ENCODE data around the gene GNS.
A peak's percentile ranks its signal among the peaks of the same experiment; 100 is the strongest.

The GNS gene

DNA sequence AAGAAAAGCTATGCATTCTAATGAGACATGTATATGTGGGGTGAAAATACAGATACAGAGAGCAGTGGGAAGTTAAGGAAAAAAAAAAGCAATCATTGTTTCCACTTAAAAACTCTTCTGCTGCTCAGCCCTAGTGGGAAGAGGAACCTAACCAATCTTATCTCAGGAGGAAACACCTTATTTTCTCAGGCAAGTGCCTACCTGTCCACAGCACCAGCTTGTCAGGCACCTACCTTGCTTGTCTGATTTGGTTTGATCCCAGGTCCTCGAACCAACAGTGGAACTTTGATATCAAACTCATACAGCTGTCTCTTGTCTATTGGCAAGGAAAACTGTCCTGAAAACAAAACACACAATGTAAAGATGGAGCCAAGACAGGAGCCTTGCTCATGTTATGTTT is 22.4 kb downstream of the GNS start:
- DNase-seq (ENCODE audit: low read depth in 2 of 2): no peak

DNA sequence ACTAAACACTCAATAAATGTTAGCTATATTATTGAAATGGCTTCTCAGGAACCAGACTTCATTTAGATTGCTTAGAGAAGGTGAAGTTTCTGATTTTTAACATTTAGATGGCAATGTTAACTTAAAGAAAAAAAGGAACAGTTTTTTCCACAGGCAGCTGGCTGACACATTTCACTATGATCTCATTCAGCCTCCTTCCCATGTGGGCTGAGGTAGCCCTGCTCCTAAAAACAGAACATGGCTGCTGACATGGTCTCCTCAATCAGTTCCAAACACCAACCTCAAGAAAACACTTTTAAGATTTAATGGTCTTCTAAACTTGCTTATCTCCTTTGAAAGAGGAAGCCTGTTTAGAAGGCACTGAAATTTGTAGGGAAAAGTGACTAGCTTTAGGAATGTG is 23.8 kb downstream of the GNS start:
- no peak for DNase-seq (ENCODE audit: low read depth in 2 of 2)

DNA sequence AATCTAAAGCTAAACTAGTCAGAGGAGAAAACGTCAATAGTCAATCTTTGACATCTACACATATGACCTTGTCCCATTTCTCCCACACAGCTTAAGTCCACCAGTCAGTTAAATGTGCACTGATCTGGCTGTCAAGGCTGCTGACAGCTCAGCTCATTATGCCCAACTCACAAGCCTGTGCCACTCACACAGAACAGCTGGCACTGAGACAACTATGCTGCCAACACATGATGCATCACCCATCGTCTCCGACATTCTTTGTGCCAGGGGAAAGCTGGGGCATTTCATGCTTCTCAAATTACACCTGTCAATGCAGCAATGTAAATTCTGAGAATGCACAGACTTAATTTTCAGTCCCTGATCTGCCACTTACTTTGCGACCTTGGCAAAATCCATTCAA is 25.3 kb downstream of the GNS start:
- DNase-seq (ENCODE audit: low read depth in 2 of 2): no peak

DNA sequence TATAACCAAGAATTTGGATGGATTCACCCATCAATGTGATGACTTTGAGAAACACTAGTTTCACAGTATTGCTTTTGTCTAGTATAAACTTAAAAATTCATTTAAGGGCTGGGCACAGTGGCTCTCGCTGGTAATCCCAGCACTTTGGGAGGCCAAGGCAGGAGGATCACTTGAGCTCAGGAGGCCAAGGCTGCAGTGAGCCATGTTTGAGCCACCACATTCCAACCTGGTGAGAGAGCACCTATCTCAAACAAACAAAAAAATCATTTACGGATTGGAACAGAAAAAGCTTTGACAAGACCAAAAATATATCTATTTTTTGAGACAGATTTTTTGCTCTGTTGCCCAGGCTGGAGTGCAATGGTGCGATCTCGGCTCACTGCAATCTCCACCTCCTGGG is 27.5 kb downstream of the GNS start:
- DNase-seq (ENCODE audit: low read depth in 2 of 2): no peak

DNA sequence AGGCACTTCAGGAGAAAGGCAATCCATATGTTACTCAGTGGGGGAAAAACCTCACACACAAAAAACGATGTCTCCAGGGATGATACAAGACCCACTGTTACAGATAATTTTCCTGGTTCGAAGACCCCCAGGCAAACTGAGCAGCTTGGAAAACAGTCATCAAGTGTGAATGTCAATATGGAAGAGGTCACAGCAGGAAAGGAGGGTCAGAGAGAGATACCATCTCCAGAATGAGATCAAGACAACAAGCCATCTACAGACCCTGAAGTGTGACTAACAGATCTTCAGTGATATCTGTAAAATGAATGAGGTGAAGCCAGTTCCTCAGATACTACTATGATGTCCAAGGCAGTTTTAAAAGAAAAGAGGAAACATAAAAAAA is 28.6 kb downstream of the GNS start:
- no peak for DNase-seq (ENCODE audit: low read depth in 2 of 2)

DNA sequence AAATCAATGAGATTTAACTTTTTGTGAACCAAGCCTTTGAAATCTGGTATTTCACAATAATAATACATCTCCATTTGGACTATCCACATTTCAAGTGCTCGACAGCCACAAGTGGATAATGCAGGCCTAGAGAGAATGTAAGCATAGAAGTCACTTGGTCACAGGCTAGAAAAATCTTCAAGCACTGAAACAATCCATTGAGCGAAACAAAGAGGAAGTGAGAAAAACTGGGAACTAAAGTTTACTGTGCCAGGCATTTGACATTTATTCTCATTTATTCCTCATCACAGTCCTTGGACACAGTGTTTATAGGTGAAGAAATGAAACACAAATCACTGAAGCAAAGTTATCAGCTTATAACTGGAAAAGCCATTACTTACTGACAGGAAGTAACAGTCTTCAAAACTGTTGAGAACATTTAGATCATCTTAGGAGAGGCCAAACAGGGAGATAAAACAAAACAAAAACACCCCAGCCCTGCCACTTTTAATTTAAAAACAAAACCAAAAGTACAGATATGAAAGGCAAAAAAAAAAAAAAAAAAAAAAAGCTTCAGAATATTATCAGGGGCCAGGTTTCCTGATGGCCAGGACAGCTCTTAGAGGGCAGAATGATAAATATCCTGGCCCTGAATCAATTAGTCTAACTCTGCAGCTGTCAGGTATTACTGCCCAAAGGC is 29.2 kb downstream of the GNS start:
- DNase-seq (ENCODE audit: low read depth in 2 of 2): no peak

DNA sequence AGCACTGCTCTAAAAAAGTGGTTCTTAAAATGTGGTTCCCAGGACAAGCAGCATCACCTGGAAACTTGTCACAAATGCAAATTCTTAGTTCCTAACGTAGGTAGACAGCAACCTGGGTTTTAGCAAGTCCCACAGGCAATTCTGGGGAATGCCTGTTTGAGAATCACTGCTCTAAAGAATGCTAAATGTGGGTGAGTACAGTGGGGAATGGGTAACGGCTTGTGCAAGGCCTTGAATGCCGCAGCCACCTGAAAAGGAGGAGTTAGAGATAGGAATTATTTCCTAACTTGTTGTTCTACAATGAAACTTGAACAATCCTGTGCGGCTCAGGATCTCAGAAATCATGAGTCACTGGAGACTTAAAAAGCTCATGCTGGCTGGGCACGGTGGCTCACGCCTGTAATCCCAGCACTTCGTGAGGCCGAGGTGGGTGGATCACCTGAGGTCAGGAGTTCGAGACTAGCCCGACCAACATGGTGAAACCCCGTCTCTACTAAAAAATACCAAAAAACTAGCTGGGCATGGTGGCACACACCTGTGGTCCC is 34.9 kb downstream of the GNS start:
- no peak for DNase-seq (ENCODE audit: low read depth in 2 of 2)

DNA sequence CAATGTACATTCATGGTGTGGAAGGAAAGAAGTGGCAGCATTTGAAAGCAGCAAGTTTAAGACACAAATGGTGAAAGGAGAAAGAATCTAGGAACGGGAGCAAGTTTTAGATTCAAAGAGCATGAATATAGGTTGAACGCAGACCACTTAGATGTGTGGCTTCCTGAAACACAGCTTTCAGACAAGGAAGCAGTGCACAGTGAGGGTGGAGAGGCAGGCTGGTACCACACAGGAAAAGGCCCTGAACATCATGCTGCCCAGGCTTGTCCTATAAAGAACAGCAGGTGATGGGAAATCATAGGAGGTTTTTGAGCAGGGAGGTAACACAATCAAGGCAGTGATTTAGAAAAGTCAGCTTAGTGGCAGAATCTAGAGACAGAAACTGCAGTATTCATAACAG is 35.6 kb downstream of the GNS start:
- DNase-seq (ENCODE audit: low read depth in 2 of 2): no peak

DNA sequence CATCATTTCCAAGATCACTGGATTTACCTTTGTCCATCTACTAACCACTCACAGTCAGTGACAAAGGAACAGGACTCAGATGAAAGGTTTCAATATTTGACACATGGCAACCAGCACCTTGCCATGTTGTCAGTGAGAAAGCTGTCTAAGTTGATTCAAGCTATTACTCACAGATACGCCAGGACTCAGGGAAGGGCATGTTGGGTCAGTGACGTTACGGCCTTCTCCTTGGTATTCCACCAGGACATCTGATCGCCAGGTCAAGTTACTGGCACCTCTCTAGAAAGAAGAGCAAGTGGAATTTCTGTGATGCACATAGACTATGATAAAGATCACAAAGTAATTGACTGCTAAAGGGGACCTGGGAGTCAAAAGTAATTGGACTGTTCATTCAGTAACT is 36.4 kb downstream of the GNS start:
- no peak for DNase-seq (ENCODE audit: low read depth in 2 of 2)

DNA sequence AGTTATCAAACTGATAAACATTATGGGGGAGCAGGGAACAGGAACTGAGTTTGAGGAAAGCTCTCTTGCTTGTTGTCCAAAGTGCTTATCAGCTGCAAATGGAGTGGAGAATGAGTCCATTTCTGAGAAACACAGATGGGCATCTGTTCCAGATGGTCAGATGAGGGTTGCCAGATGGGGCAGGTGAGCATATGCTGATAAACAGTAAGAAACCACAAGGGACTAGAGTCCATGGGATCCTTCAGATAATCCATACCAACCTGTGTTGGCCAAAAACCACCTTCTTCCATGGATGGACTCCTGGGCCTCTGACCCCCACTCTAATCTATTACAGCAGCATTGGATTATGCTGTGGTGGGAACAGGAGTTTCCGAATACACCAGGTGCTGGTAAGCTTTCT is 38.3 kb downstream of the GNS start:
- no peak for DNase-seq (ENCODE audit: low read depth in 2 of 2)

DNA sequence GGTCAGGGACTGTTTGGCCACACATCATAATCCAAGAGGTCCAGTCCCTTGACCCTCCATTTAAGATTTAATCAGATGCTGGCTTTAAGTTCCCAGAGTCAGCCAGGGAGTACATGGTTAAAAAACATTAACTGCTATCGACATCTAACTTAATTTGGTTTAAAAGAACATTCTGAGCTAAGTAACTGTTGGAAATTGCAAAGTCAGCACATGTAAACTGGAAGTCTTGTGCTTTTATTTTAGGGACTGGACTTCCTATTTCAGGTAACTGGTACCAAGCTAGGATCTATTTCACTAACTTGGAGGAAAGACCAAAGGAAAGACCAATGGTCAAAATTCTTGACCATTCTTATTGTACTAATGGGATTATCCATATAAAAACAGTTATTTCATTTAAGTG is 40.6 kb downstream of the GNS start:
- DNase-seq (ENCODE audit: low read depth in 2 of 2): no peak

DNA sequence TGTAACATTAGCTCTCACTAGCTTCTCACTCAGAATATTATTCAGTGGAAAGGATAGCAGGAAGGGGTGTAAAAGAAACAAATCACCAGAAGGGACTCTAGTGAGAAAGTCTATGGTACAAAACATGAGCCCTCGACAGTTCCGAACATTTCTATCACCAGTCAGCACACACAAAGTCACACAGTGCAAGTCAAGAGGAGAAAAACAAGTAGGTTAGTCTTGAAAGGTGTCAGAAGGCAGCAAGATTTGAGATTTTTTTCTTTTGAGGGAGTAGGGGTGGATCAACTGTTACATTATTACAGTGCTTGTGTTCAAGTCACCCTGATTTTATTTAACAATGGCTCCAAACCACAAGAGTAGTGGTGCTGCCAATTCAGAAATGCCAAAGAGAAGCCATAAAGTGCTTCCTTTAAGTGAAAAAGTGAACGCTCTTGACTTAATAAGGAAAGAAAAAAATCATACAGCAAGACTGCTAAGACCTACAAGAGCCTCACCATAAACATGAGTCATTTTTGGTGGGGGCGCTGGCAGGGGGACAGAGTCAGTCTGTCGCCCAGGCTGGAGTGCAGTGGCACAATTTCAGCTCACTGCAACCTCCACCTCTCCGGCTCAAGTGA is 42.3 kb downstream of the GNS start:
- DNase-seq (ENCODE audit: low read depth in 2 of 2): no peak

DNA sequence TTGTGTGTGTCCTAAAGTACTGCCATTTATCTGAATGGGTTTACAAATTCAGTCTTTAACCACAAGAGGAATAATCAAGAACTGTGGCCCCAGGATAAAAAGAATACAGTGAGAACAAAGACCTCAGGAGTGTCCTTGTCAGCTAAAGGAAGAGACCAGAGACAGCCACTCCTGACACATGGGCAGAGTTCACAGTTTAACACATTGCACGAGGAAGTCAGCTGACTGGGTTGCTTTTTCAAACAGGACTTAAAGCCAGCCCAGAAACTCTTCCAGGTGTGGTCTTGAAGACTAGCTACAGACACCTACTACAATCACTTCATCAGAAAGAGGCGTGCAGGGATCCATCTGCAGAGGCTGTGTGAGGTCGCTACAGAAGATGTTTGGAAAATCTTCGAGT is 42.8 kb downstream of the GNS start:
- no peak for DNase-seq (ENCODE audit: low read depth in 2 of 2)

DNA sequence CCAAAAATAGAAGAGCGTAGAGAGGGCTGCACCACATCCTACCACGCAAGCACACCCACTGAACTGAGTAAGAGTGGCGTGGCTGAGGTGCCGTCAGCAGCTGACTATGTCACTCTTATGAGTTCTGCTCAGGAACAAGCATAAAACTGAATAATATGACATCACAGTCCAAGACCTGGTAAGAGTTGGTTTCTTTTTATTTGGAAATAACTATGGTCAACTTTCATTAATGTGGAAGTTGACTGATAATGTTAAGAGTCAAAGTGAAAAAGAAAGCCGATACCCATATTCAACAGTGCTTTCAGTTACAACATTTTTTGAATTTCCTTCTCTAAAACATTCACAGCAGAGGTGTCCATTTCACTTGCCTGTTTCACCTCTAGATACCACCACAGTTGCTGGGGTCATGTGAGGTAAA is 44.6 kb downstream of the GNS start:
- peak in 1 of 2 donors; percentile 15 for DNase-seq (ENCODE audit: low read depth in 2 of 2)

DNA sequence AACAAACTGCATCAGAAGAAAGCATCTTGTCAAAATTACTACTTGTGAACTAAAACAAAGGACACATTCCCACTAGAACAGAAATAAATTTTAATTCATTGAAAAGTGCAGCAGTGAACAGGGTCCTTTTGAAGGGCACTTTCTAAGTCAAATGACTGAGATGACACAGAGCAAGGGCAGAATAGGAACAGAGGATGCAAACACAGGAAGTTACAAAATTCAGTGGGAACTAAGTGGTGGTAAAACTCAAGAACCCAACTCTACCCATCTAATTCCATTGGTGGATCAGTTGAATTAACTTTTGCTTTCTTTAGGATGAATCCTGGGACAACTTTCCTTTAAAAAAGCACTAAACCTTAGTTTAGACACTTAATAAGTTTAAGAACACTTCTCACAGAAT is 45.8 kb downstream of the GNS start:
- DNase-seq (ENCODE audit: low read depth in 2 of 2): no peak

DNA sequence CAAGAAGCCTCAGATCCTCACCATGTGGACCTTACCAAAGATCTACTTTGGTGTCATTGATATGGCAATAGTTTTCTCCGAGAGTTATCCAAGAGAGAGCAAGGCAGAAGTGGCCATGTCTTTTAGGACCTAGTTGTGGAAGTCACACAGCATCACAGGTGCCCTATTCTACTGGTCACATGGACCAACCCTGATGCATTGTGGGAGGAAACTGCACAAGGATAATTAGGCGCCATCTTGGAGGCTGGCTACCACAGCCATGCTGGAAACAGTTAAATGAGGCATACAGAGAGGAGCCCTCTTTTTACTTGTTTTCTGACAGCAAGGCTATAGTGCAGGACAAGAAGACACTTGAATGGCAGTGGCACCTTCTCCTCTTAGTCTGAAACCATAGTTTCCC is 49.8 kb downstream of the GNS start:
- DNase-seq (ENCODE audit: low read depth in 2 of 2): no peak

DNA sequence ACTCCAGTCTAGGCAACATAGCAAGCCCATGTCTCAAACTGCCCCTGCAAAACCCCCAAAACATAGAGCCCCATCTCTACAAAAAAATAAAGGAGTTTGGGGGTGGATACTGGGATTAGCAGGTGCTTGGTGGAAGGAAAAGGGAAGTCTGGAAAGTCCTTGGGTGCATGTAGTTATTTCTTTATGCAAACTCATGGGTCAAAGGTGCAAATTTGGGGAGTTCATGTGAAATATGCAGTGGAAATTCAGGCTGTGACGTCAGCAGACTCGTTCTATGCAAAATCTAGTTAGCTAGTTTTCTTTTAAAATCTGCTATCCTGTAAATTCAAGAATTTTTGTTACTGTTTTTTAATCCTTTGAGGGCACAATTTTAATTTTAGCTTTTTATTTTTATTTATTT is 51.3 kb downstream of the GNS start:
- no peak for DNase-seq (ENCODE audit: low read depth in 2 of 2)

DNA sequence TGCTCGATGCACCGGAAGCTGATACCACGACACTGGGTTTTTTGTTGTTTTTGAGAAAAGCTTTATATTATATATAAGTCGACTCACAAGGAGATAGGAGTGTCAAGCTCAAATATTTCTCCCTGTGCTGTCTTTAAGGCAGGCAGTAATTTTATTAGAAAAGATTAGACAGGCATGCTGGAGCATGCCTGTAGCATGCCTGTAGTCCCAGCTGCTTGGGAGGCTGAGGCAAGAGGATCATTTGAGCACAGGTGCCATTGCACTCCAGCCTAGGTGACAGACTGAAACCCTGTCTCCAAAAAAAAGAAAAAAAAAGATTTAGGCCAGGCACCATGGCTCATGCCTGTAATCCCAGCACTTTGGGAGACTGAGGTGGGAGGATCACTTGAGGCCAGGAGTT is 51.8 kb downstream of the GNS start:
- DNase-seq (ENCODE audit: low read depth in 2 of 2): no peak

DNA sequence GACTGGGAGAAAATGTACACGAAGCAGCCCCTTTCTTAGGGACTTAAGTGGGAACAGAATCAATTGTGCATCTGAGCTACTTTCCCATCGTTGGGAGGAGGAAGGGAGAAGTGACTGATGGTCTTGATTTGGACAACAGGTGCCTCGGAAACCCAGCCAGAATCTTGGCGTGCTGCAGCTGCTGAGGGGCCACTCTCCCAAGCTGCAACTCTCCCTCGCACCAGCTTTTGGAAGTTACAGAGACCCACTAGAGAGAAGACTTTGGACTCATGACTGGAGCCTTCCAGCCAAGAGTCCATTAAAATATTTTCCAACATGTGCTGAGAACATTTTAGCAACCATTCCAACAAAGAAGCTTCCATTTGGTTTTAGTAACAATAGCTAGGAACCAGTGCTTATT is 52.3 kb downstream of the GNS start:
- no peak for DNase-seq (ENCODE audit: low read depth in 2 of 2)

DNA sequence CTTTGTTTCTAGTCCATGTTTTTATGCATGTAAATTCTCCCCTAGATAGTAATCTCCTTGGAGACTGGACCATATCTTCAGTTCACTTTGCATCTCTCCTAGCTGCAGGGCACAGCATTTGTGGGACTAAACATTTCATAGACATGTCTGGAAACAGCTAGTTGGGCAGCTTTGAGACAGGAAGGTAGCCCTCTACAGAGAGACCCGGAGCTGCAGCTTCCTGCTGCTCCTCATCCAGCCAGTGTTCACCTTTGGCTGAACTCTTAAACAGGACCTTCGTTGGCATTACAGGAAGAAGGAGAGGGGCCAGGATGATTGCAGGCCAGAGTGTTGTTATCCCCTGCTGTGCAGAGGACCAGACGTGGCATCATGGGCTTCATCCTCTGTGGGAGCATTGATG is 52.9 kb downstream of the GNS start:
- no peak for DNase-seq (ENCODE audit: low read depth in 2 of 2)

DNA sequence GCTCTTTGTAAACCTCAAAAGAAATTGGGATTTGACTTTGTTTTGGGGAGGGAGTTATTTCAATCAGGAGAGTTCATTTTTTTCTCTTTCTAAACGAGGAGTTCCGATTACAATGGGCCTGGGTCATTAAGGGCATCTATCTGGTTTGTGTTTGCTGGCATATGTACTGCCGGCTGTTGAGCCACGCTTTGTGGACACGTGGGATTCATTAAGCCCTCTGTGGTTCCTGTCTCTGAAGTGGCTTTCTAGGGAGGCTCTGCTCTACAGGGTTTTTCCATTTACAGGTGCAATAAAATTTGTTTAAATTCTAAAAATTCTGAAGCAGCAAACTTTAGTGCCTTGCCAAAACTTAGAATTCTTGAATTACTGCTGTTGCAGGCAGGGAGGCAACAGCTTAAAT is 57.9 kb downstream of the GNS start:
- DNase-seq (ENCODE audit: low read depth in 2 of 2): no peak

DNA sequence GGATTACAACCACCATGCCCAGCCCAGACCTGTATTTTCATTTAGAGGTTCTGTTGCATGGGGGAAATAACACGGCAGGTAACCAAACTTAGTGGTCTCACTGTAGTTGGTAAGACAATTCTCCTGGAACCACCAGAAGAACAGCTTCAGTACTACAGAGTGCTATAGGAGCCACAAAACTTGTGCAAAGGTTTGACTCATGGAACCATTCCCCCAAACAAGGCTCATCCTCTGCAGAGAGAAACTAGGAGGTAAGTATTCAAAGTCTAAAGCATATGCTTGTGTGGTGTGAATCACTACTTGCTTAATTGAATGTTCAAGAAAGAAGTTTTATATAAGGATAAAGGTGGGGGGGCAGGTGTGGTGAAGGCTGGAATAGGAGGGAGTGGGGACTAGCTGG is 58.7 kb downstream of the GNS start:
- DNase-seq (ENCODE audit: low read depth in 2 of 2): no peak

DNA sequence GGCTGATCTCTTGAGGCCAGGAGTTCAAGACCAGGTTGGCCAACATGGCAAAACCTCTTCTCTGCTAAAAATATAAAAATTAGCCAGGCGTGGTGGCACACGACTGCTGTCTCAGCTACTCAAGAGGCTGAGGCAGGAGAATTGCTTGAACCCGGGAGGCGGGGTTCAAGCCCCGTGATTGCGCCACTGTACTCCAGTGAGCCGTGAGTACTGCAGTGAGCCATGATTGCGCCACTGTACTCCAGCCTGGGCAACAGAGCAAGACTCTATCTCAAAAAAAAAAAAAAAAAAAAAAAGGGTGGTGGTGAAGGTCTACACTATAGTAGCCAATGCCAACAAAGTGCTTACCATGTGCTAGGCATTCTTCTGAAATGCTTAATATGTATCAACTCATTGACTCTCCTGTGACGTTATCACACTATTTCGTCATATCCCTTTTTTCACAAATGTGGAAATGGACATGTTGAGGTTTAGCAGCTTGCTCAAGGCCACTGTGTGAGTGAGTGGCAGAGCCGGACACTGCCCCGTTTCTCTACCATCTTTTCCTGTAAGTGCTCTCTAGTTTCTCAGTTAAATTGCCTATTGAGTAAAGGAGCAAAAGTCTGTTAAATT is 59.6 kb downstream of the GNS start:
- DNase-seq (ENCODE audit: low read depth in 2 of 2): no peak
